ENCODE measurements around the gene FCN2.

The FCN2 gene

GRCh38 chr9:134935701-134936345 lies 55.2 kb downstream of the FCN2 start:
- Histone ChIP-seq H3K36me3 (ENCODE audit: insufficient read depth, low read length) (no peaks in the 10 kb centered on the region), H3K4me1 (ENCODE audit: control insufficient read depth, insufficient read depth, low read length, unreplicated experiment) (no peaks in the 10 kb centered on the region), H3K27me3 (ENCODE audit: insufficient read depth, low read length) (peaks cover 89% of the 10 kb centered on the region), H3K27ac (ENCODE audit: low read depth, low read length) (no peak overlapping the region), H3K4me3 (ENCODE audit: low read depth, low read length) (no peak overlapping the region), H2AFZ (ENCODE audit: low read length, unreplicated experiment) (no peak overlapping the region), H3K79me2 (ENCODE audit: control insufficient read depth, insufficient read depth, low read length, unreplicated experiment) (no peaks in the 10 kb centered on the region)

- peaks cover 88% of the 10 kb centered on the region for H3K27me3 ChIP-seq (ENCODE audit: insufficient read depth, low read length)
- H3K4me1 ChIP-seq (ENCODE audit: control insufficient read depth, insufficient read depth, low read length, unreplicated experiment), result no peaks in the 10 kb centered on the region
- no peaks in the 10 kb centered on the region for H3K79me2 ChIP-seq (ENCODE audit: control insufficient read depth, insufficient read depth, low read length, unreplicated experiment)
- no peaks in the 10 kb centered on the region for H3K36me3 ChIP-seq (ENCODE audit: insufficient read depth, low read length)
- H3K4me3 ChIP-seq (ENCODE audit: low read depth, low read length), result no peak overlapping the region
- no peak overlapping the region for H3K27ac ChIP-seq (ENCODE audit: low read depth, low read length)
- no peak overlapping the region for H2AFZ ChIP-seq (ENCODE audit: low read length, unreplicated experiment)
Observed at GRCh38 chr9:134936346-134937163, 55.9 kb downstream of the FCN2 start.

All from ACC112 (cell line).